ENCODE results near the gene ZNF146. TPM values are rescaled to one million over a fixed set of nuclear protein-coding genes. Genes with fewer than 3 reads are reported as not detected.
"Not testable (repeated sequence)": the region's sequence is repeated elsewhere in the genome, so short reads cannot be mapped to it uniquely, and the experiment has no call there.

ZNF146 gene
- 10 to 100 TPM; 37.8 to 71.1 TPM for total RNA-seq

DNA sequence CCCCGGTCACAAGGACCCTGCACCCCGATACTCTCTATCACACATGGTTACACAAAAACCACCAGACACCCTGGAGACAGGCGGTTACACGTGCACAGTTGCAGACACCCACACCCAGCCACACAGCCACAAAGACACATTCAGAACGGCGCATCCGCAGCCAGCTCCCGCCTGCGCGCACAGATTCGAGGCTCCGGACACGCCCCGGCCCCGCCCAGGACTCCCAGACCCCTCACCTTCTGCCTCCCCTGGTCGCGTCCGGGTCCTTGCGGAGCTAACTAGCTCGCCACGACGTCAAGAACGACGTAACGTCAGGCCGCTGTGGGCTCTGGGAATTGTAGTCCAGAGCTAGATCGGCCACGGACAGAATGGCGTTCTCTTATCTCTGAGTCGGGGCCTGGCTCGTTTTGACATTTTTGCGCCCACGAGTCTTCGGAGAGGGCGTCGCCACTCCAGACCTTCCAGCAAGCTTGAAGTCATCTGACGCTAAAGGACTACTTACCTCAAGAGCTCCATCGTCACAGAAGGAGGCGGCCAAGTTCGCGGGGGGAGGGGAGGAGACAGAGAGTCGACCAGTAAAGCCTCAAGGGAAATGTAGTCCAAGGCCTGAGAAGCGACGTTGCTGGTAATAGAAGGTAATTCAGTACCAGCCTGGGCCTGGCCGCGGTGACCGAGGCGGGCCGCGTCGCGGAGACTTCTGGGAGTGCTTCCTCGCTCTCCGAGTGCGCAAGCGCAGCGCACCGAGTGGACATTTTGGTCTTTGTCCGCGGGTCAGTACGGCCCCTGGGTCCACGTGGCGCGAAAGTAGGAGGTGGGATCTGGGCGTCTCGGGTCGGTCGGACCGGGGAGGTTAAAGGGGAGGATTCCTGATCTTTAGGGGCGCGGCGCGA lies at the start of gene ZNF146, which contains the start of gene ZNF565:
TSS of gene ZNF146 (plus strand) at position 721 of the 890 bp plus-strand sequence. CDS start 21,335 bp downstream, outside the sequence.
TSS of gene ZNF565 (minus strand) at position 280 of the 890 bp plus-strand sequence. CDS start 12,680 bp downstream, outside the sequence.
- TF ChIP-seq, protein P1, sequence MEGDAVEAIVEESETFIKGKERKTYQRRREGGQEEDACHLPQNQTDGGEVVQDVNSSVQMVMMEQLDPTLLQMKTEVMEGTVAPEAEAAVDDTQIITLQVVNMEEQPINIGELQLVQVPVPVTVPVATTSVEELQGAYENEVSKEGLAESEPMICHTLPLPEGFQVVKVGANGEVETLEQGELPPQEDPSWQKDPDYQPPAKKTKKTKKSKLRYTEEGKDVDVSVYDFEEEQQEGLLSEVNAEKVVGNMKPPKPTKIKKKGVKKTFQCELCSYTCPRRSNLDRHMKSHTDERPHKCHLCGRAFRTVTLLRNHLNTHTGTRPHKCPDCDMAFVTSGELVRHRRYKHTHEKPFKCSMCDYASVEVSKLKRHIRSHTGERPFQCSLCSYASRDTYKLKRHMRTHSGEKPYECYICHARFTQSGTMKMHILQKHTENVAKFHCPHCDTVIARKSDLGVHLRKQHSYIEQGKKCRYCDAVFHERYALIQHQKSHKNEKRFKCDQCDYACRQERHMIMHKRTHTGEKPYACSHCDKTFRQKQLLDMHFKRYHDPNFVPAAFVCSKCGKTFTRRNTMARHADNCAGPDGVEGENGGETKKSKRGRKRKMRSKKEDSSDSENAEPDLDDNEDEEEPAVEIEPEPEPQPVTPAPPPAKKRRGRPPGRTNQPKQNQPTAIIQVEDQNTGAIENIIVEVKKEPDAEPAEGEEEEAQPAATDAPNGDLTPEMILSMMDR (IDR thresholded peaks at IDR 0.05): peak; percentile 43
- no peaks in the 10 kb centered on the region for H3K36me3 ChIP-seq
- H3K4me1 ChIP-seq (ENCODE audit: control insufficient read depth in 1 of 2, low read depth in 2 of 2): peaks cover 13 to 22% of the 10 kb centered on the region in 2 donors
- peak within 1 kb of the TSS; percentile 99 for H3K4me3 ChIP-seq
- no peaks in the 10 kb centered on the region for H3K27me3 ChIP-seq (replicated peaks; ENCODE audit: insufficient read depth)
- peak within 1 kb of the TSS; percentile 95 to 99 for H3K27ac ChIP-seq
- no peaks in the 10 kb centered on the region for H3K9me3 ChIP-seq
- peak; percentile 94 for DNase-seq (ENCODE audit: low spot score)
- ATAC-seq (ENCODE audit: insufficient number of reproducible peaks, low FRiP score, low read depth): peak; percentile 98

DNA sequence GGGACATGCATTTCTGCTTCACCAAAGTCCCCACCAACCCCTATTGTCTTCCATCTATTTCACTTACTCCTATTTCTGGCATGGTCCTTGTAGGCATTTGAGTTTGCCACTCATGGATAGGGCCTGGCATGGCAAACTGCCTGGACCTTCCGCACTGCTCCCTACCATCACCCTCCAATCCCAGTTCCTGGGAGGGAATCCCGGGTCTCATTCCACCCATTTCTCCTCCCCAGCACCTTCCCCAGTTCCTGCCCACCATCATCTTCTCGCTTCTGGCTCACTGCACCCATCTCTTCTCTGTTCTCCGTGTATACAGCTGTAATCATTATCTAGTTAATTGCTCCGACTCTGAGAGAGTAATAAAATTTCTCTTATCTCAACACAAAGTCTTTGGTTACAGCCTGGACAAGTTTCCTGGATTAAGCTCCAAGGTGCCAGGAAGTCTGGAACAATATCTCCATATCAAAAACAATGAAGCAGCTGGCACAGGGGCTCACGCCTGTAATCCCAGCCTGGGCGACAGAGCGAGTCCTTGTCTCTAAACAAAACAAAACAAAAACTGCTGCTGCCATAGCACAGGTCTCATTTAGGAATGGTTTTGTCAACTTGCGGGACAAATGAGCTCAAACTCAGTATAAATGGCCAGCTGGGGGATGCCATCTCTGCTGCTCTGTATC lies 45.7 kb upstream of the ZNF146 start:
- H3K27ac ChIP-seq: peak overlapping the region; percentile 64 to 84
- no peaks in the 10 kb centered on the region for H3K36me3 ChIP-seq
- H3K27me3 ChIP-seq (replicated peaks; ENCODE audit: insufficient read depth): no peaks in the 10 kb centered on the region
- H3K4me3 ChIP-seq: peak overlapping the region; percentile 5
- ATAC-seq (ENCODE audit: insufficient number of reproducible peaks, low FRiP score, low read depth): peak; percentile 36
- no peaks in the 10 kb centered on the region for H3K9me3 ChIP-seq
- no peak for DNase-seq (ENCODE audit: low spot score)
- H3K4me1 ChIP-seq (ENCODE audit: control insufficient read depth in 1 of 2, low read depth in 2 of 2): peaks cover 0 to 16% of the 10 kb centered on the region in 2 donors
- TF ChIP-seq, protein P1 (IDR thresholded peaks at IDR 0.05): no peak

GRCh38 chr19:36172852-36173251 lies 42.1 kb upstream of the ZNF146 start:
- no peak overlapping the region for H3K4me3 ChIP-seq
- DNase-seq (ENCODE audit: low spot score) (no peak), ATAC-seq (ENCODE audit: insufficient number of reproducible peaks, low FRiP score, low read depth) (no peak)
- TF ChIP-seq, protein P1 (IDR thresholded peaks at IDR 0.05): no peak
- no peaks in the 10 kb centered on the region for H3K36me3 ChIP-seq
- peaks cover 0 to 16% of the 10 kb centered on the region in 2 donors for H3K4me1 ChIP-seq (ENCODE audit: control insufficient read depth in 1 of 2, low read depth in 2 of 2)
- H3K27ac ChIP-seq: no peak overlapping the region
- no peaks in the 10 kb centered on the region for H3K27me3 ChIP-seq (replicated peaks; ENCODE audit: insufficient read depth)
- H3K9me3 ChIP-seq: no peaks in the 10 kb centered on the region

- H3K4me3 ChIP-seq; H3K9me3 ChIP-seq; H3K27me3 ChIP-seq (replicated peaks; ENCODE audit: insufficient read depth); DNase-seq (ENCODE audit: low spot score); H3K27ac ChIP-seq; ATAC-seq (ENCODE audit: insufficient number of reproducible peaks, low FRiP score, low read depth); H3K36me3 ChIP-seq: not testable (repeated sequence)
- peaks cover 0 to 13% of the 10 kb centered on the region in 2 donors for H3K4me1 ChIP-seq (ENCODE audit: control insufficient read depth in 1 of 2, low read depth in 2 of 2)
Observed at GRCh38 chr19:36173846-36174245, 41.1 kb upstream of the ZNF146 start.

DNA sequence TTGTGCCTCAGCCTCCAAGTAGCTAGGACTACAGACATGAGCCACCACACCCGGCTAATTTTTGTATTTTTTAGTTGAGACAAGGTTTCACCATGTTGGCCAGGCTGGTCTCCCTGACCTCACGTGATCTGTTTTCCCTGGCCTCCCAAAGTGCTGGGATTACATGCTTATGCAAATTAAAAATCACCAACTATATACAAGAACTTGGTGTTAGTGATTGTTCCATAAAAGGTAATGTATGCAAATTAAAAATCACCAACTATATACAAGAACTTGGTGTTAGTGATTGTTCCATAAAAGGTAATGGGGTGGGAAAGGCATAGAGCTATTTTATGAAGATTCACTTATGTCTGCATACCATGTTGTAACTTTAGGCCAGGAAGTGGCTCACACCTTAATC lies 35.8 kb upstream of the ZNF146 start:
- not testable (repeated sequence) for H3K27me3 ChIP-seq (replicated peaks; ENCODE audit: insufficient read depth); H3K4me1 ChIP-seq (ENCODE audit: control insufficient read depth in 1 of 2, low read depth in 2 of 2); H3K4me3 ChIP-seq; H3K9me3 ChIP-seq; ATAC-seq (ENCODE audit: insufficient number of reproducible peaks, low FRiP score, low read depth); H3K36me3 ChIP-seq; H3K27ac ChIP-seq; DNase-seq (ENCODE audit: low spot score)

All from thoracic aorta (tissue), 2 donors.